ENCODE results near the gene LRRC49. TPM values are rescaled to one million over a fixed set of nuclear protein-coding genes. Genes with fewer than 3 reads are reported as not detected.
A peak's percentile ranks its signal among the peaks of the same experiment; 100 is the strongest.
"Not testable (repeated sequence)": the region's sequence is repeated elsewhere in the genome, so short reads cannot be mapped to it uniquely, and the experiment has no call there.

Gene LRRC49
- 11.5 TPM for total RNA-seq

DNA sequence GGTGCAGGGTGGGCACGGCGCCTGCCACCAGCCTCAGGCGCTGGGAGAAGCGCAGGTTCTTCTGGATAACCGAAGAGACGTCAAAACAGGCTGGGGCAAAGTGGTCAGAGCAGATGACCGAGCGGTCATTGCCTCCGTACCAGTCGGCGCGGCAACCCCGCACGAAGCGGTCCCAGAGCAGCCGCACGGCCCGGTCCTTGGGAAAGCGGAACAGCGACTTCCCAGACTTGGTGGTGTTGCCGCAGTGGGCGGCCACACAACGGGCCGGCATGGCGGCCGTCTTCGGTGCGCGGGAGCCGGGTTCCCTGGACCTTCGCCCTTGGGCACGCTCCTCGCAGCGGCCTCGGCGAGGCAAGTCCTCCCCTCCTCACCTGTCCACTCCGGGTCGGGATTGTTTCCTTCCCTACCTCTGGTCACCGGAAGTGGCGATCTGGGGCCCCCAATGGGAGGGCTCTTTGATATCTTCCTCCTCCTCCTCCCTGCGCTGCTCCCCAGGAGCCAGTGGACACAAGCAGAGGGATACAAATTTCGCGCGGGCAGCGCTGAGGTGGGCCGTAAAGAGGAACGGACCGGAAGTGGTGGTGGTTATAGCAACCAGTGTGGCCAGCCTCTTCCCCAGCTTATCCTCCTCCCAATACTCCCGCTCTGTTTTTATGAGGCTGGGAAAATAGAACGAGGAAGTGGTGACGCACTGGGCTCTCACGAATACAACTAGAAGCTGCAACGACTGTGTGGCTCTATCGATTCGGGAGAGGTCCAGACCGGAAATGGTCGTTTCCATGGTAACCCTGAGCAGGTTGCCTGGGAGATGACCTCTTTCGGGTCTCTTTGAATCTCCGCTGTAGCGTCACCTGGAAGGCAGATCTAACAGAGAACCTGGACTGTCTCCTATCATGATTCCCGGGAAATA, at the start of gene LRRC49, which contains the start of gene THAP10:
Gene LRRC49, plus strand, starts transcription at position 825 of the 910 bp plus-strand sequence. Its CDS starts 69 bp downstream, at position 894.
Gene THAP10, minus strand, starts transcription at position 432 of the 910 bp plus-strand sequence. Its CDS starts 161 bp downstream, at position 271.
- DNase-seq (ENCODE audit: low spot score) (peak; percentile 91), ATAC-seq (peak; percentile 99)
- intact Hi-C loops (cut with DNase I): no loop called here

- no peak for DNase-seq (ENCODE audit: low spot score)
- intact Hi-C loops (cut with DNase I): no loop called here
- ATAC-seq: no peak
These were observed 46.8 kb upstream of the LRRC49 start for GRCh38 chr15:70845602-70846360.

GRCh38 chr15:70851889-70852288, 40.7 kb upstream of the LRRC49 start:
- no peak for ATAC-seq
- intact Hi-C loops (cut with DNase I): no loop called here
- DNase-seq (ENCODE audit: low spot score): no peak

DNA sequence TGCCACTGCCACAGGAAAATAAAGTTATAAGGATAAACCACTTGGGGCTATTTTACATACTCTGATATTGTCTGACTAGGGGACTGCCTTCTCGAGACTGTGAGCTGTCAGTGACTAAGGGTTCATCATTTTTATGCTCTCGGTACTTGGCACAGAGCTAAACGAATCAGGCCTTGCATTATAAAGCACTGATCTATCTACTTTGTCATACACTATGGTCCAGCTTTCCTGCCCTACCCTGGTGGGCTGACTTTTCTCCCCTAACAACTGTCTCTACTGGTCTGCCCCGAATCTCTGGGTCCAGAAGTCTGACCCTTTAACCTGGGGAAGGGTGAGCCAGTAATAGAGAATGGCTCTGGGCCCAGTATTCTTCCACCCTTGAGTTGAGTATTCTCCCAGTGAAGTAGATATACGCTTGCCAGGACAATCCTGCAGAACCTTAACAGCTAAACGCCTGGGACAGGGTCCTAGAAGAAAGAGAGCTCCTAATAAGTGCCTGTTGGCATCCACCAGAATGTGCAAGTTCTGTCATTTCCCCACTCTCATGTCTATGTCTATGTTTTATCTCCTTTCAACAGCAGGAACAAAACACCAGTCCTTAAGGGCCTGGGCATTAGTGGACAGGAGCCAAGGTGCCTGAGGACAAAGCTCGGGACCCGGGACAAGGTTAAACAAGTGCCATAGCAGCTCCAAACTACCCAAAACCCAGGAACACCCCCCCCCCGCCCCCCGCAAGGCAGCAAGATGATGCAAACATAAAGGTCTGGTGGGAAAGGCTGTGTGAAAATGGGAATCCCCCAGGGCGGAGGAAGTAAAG, 39.9 kb upstream of the LRRC49 start:
- intact Hi-C loops (cut with DNase I): no loop called here
- no peak for ATAC-seq

DNA sequence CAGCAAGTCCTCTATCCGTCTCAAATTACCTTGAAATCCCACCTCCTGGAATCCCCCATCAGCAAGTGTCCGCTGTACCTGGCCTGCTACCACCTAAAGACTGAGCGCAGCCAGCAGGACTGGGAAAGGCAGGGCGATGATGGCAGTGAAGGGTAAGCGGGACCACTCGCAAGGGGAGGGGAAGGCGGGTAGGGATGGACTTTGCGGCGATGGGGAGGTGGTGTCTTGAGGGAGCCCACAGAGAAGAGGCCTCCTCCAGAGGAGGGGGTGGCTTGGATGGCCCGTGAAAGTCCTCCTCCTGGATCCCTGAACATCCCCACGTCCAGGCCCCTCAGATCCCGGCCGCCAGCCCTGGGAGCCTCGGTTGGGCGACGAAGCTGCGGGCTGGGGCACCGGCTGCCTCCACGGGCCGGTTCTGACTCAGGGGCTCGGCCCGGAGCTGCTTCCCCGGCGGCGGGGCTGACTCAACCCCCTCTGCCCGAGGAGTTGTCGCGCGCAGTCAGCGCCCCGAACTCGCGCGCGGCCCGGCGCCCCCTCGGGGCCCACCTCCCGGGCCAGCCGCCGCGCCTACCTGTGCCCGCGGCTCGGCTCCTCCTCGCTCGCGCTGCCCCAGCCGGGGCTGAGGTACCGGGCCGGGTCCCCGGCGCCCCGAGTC, 39.2 kb upstream of the LRRC49 start:
- DNase-seq (ENCODE audit: low spot score) (peak; percentile 68), ATAC-seq (peak; percentile 21)
- intact Hi-C loops (cut with DNase I): no loop called here

More for the DNA sequence above, 39.9 kb upstream of the LRRC49 start:
- DNase-seq (ENCODE audit: low spot score): no peak

DNA sequence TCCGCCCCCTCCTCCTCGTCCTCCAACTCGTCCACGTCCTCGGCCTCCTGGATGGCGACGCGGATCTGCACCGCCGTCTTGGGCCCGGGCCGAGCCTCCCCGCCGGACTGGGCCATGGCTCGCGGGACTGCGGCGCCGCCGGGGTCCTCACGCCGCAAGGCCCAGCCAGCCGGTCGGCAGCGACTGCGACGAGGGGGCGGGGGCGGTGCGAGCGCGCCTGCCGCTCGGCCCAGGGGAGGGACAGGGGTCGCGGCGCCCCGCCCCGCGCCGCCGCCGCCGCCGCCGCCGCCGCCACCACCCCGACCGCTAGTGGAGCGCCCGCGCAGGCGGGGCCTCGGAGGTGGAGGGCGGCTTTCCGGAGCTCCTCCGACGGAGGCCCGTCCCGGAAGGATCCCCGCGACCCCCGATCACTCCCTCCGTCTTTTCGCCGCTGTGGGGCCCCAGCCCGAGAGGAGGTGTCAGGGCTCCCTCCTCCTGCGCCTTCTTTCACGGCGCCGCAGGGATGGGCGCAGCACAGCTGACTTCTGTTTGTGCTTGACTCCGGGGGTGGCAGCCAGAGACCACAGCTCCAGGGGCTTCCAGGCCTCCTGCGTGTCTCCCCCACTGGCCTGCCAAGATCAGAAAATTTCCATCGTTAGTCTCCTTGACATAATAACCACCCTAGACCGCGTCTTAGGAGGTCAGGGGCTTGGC, 38.5 kb upstream of the LRRC49 start, which contains the start of gene LARP6:
Gene LARP6, minus strand, starts transcription at position 185 of the 693 bp plus-strand sequence. Its CDS starts 69 bp downstream, at position 116.
- intact Hi-C loops (cut with DNase I): no loop called here
- peak; percentile 79 for DNase-seq (ENCODE audit: low spot score)
- peak; percentile 59 for ATAC-seq

- DNase-seq (ENCODE audit: low spot score) (no peak), ATAC-seq (peak; percentile 56)
- intact Hi-C loops (cut with DNase I): no loop called here
These were observed 38.0 kb upstream of the LRRC49 start for GRCh38 chr15:70854666-70854976.

- no peak for ATAC-seq
- intact Hi-C loops (cut with DNase I): no loop called here
- no peak for DNase-seq (ENCODE audit: low spot score)
These were observed 36.9 kb upstream of the LRRC49 start for GRCh38 chr15:70855764-70856163.

- intact Hi-C loops (cut with DNase I): no loop called here
- no peak for ATAC-seq
- DNase-seq (ENCODE audit: low spot score): no peak
These were observed 36.3 kb upstream of the LRRC49 start for GRCh38 chr15:70856177-70856883.

GRCh38 chr15:70856884-70857561, 35.6 kb upstream of the LRRC49 start:
- ATAC-seq (peak; percentile 89), DNase-seq (ENCODE audit: low spot score) (peak; percentile 84)
- intact Hi-C loops (cut with DNase I): no loop called here

- intact Hi-C loops (cut with DNase I): no loop called here
- DNase-seq (ENCODE audit: low spot score) (no peak), ATAC-seq (no peak)
These were observed 34.9 kb upstream of the LRRC49 start for GRCh38 chr15:70857562-70858285.

GRCh38 chr15:70858614-70859321, 33.9 kb upstream of the LRRC49 start:
- intact Hi-C loops (cut with DNase I); DNase-seq (ENCODE audit: low spot score); ATAC-seq: not testable (repeated sequence)

GRCh38 chr15:70859322-70859908, 33.2 kb upstream of the LRRC49 start:
- no peak for DNase-seq (ENCODE audit: low spot score)
- ATAC-seq: no peak
- intact Hi-C loops (cut with DNase I): no loop called here

DNA sequence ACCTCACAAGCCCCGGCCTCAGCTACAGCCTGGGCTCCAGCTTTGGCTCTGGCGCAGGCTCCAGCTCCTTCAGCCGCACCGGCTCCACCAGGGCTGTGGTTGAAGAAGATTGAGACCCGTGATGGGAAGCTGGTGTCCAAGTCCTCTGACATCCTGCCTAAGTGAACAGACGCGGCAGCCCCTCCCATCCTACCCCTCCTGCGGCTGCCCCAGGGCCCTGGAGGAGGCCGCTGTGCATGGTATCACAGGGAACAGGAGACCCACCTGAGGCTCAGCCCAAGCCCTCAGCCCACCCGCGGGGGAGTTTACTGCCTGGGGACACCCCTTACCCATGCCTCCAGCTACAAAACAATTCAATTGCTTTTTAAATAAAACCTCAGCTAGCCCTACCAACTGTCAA, 32.6 kb upstream of the LRRC49 start:
- no peak for DNase-seq (ENCODE audit: low spot score)
- intact Hi-C loops (cut with DNase I): no loop called here
- no peak for ATAC-seq

Measured in sciatic nerve (tissue), 2 donors.